Right lobe of liver (tissue), 4 donors: ENCODE measurements around the gene NPSR1.

ENCODE experiments used
- POLR2A ChIP-seq: fragments of 450-650 bp; IDR thresholded peaks from one replicate; pipeline ENCODE4 v1.6.1; 2017; ENCODE audit warnings: antibody characterized with exemption, mild to moderate bottlenecking
- TF ChIP-seq, protein P1 (sequence below), 4 donors: fragments of 200-600 bp in 3 of 4; fragments of 450-650 bp in 1 of 4; IDR thresholded peaks; one replicate each; pipeline versions ENCODE4 v1.5.1 to v1.8.0; 2016 to 2022; ENCODE audit warnings: antibody characterized with exemption in 4 of 4, mild to moderate bottlenecking in 2 of 4
- donor health status: DM: no; HTN: no; CAD: no.
- donor health status: DM: no; HTN: no; CAD: no.
- donor health status: DM: no; HTN: yes; CAD: no.

DNA sequence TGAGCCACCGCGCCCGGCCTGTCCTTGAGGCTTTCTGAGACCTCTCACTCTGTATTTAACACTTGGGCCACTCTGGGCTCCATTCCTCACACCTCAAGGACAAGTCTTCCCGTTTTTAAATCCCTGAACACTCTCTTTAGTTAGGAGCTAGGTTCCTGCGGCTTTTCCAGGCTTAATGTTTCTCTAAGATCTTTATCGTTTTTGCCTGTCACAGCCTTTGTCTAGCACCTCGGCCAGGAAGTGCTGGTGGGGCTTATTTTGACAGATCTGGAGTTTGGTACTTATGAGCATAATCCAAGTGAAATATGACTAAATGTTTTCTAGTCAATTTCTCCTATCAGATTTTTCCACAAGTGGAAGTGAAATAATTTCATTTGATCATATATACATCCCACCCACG lies 192.7 kb downstream of the NPSR1 start:
- no peak for TF ChIP-seq POLR2A
- TF ChIP-seq, protein P1, sequence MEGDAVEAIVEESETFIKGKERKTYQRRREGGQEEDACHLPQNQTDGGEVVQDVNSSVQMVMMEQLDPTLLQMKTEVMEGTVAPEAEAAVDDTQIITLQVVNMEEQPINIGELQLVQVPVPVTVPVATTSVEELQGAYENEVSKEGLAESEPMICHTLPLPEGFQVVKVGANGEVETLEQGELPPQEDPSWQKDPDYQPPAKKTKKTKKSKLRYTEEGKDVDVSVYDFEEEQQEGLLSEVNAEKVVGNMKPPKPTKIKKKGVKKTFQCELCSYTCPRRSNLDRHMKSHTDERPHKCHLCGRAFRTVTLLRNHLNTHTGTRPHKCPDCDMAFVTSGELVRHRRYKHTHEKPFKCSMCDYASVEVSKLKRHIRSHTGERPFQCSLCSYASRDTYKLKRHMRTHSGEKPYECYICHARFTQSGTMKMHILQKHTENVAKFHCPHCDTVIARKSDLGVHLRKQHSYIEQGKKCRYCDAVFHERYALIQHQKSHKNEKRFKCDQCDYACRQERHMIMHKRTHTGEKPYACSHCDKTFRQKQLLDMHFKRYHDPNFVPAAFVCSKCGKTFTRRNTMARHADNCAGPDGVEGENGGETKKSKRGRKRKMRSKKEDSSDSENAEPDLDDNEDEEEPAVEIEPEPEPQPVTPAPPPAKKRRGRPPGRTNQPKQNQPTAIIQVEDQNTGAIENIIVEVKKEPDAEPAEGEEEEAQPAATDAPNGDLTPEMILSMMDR (IDR thresholded peaks at IDR 0.05) = no peak
